Activated CD8-positive, alpha-beta memory T cell treated with anti-CD3 and anti-CD28 coated beads, Interleukin-2, amount 10 ng/mL, durations not matched to agents 7 days and 5 days (primary cell): ENCODE data around the gene GPD1L. TPM values are rescaled to one million over a fixed set of nuclear protein-coding genes. Genes with fewer than 3 reads are reported as not detected.
"Not testable (repeated sequence)": the region's sequence is repeated elsewhere in the genome, so short reads cannot be mapped to it uniquely, and the experiment has no call there.

ENCODE experiments used
- ATAC-seq: fragments of 150-1000 bp; cut with Tn5 transposase; one replicate; pipeline ENCODE4 v1.10.0; 2021; ENCODE audit warnings: moderate library complexity
- CTCF ChIA-PET: fragments of 350-600 bp; sonication (Branson Sonifier 250); formaldehyde crosslinking; loops from one replicate; lab custom pipeline; 2021; ENCODE audit warnings: antibody characterized with exemption; lab: Charles Lee
- DNase-seq: peaks from one replicate; pipeline ENCODE4 v3.0.0-alpha.2; 2020
- H3K27ac Mint-ChIP-seq: one replicate; pipeline ENCODE4 v1.8.0; 2021; ENCODE audit warnings: mild to moderate bottlenecking, mixed read lengths
- H3K27me3 Mint-ChIP-seq: one replicate; pipeline ENCODE4 v1.8.0; 2021; ENCODE audit warnings: mixed read lengths
- H3K36me3 Mint-ChIP-seq: one replicate; pipeline ENCODE4 v1.8.0; 2021; ENCODE audit warnings: mild to moderate bottlenecking, mixed read lengths
- H3K4me1 Mint-ChIP-seq: one replicate; pipeline ENCODE4 v1.8.0; 2021; ENCODE audit warnings: mixed read lengths
- H3K4me3 Mint-ChIP-seq: one replicate; pipeline ENCODE4 v1.8.0; 2021; ENCODE audit warnings: mild to moderate bottlenecking, moderate library complexity, mixed read lengths
- H3K9me3 Mint-ChIP-seq: one replicate; pipeline ENCODE4 v1.8.0; 2022; ENCODE audit warnings: low read depth, mixed read lengths
- total RNA-seq, 2 experiments: library from RNA; stranded (reverse); gene quantifications; one replicate each; pipeline ENCODE4 v1.2.3, GENCODE V29; 2021

The GPD1L gene
- total RNA-seq, 2 experiments from 2014 or later = 20.7 to 26.8 TPM

GRCh38 chr3:32113566-32113965 is 7.1 kb downstream of the GPD1L start:
- peak; percentile 54 for DNase-seq
- Mint-ChIP-seq H3K4me3 (no peak overlapping the region), H3K36me3 (peaks cover 33% of the 10 kb centered on the region), H3K9me3 (peaks cover 8% of the 10 kb centered on the region), H3K27ac (peak overlapping the region; percentile 95), H3K4me1 (peaks cover 57% of the 10 kb centered on the region), H3K27me3 (no peaks in the 10 kb centered on the region)
- ATAC-seq = peak; percentile 29
- CTCF ChIA-PET = interaction anchor here (2.1 kb wide), 1 partner anchor 94 kb away, joined by 7 read pairs; no protein-coding TSS in a partner anchor

GRCh38 chr3:32113981-32114545 is 7.6 kb downstream of the GPD1L start:
- H3K4me1 Mint-ChIP-seq = peaks cover 56% of the 10 kb centered on the region
- H3K4me3 Mint-ChIP-seq = peak overlapping the region; percentile 78
- peak overlapping the region; percentile 95 for H3K27ac Mint-ChIP-seq
- CTCF ChIA-PET = interaction anchor here (1.1 to 2.1 kb wide), 5 partner anchors 10 to 261 kb away, joined by 3 to 7 read pairs (median 3); no protein-coding TSS in a partner anchor
- peaks cover 8% of the 10 kb centered on the region for H3K9me3 Mint-ChIP-seq
- DNase-seq (no peak), ATAC-seq (peak; percentile 1)
- peaks cover 33% of the 10 kb centered on the region for H3K36me3 Mint-ChIP-seq
- no peaks in the 10 kb centered on the region for H3K27me3 Mint-ChIP-seq

GRCh38 chr3:32114546-32115386 is 8.3 kb downstream of the GPD1L start:
- CTCF ChIA-PET = interaction anchor here (1.1 to 2.1 kb wide), 5 partner anchors 11 to 260 kb away, joined by 3 to 7 read pairs (median 3); no protein-coding TSS in a partner anchor
- H3K27ac Mint-ChIP-seq = peak overlapping the region; percentile 95
- DNase-seq (peak; percentile 91), ATAC-seq (peak; percentile 76)
- H3K4me3 Mint-ChIP-seq = peak overlapping the region; percentile 78
- H3K27me3 Mint-ChIP-seq, H3K9me3 Mint-ChIP-seq: not testable (repeated sequence)
- H3K36me3 Mint-ChIP-seq = peaks cover 32% of the 10 kb centered on the region
- H3K4me1 Mint-ChIP-seq = peaks cover 51% of the 10 kb centered on the region

GRCh38 chr3:32117320-32117719 is 10.9 kb downstream of the GPD1L start:
- H3K4me3 Mint-ChIP-seq = no peak overlapping the region
- peaks cover 8% of the 10 kb centered on the region for H3K9me3 Mint-ChIP-seq
- H3K27ac Mint-ChIP-seq = no peak overlapping the region
- ATAC-seq = no peak
- peaks cover 22% of the 10 kb centered on the region for H3K36me3 Mint-ChIP-seq
- H3K27me3 Mint-ChIP-seq = no peaks in the 10 kb centered on the region
- H3K4me1 Mint-ChIP-seq = peaks cover 35% of the 10 kb centered on the region
- CTCF ChIA-PET = interaction anchor here (0.9 to 1.1 kb wide), 2 partner anchors 14 to 254 kb away, joined by 3 read pairs; no protein-coding TSS in a partner anchor
- DNase-seq = no peak

GRCh38 chr3:32118215-32118614 is 11.8 kb downstream of the GPD1L start:
- CTCF ChIA-PET = no interaction called here
- DNase-seq (no peak), ATAC-seq (no peak)
- Mint-ChIP-seq H3K4me1 (peaks cover 27% of the 10 kb centered on the region), H3K27ac (no peak overlapping the region), H3K9me3 (peaks cover 8% of the 10 kb centered on the region), H3K36me3 (peaks cover 21% of the 10 kb centered on the region), H3K4me3 (no peak overlapping the region), H3K27me3 (no peaks in the 10 kb centered on the region)

- H3K9me3 Mint-ChIP-seq = peaks cover 4% of the 10 kb centered on the region
- H3K27ac Mint-ChIP-seq = no peak overlapping the region
- H3K4me1 Mint-ChIP-seq = peaks cover 7% of the 10 kb centered on the region
- ATAC-seq (no peak), DNase-seq (no peak)
- H3K4me3 Mint-ChIP-seq = no peak overlapping the region
- CTCF ChIA-PET = no interaction called here
- H3K36me3 Mint-ChIP-seq = peaks cover 10% of the 10 kb centered on the region
- no peaks in the 10 kb centered on the region for H3K27me3 Mint-ChIP-seq
Observed at GRCh38 chr3:32120471-32120870, 14.1 kb downstream of the GPD1L start.

GRCh38 chr3:32121137-32121536 is 14.7 kb downstream of the GPD1L start:
- ATAC-seq (no peak), DNase-seq (no peak)
- Mint-ChIP-seq H3K9me3 (peaks cover 4% of the 10 kb centered on the region), H3K27ac (no peak overlapping the region), H3K4me3 (no peak overlapping the region), H3K36me3 (peaks cover 10% of the 10 kb centered on the region), H3K27me3 (no peaks in the 10 kb centered on the region), H3K4me1 (peaks cover 9% of the 10 kb centered on the region)
- CTCF ChIA-PET = no interaction called here

- H3K27me3 Mint-ChIP-seq = no peaks in the 10 kb centered on the region
- CTCF ChIA-PET = no interaction called here
- peaks cover 7% of the 10 kb centered on the region for H3K4me1 Mint-ChIP-seq
- ATAC-seq = no peak
- H3K36me3 Mint-ChIP-seq = peaks cover 6% of the 10 kb centered on the region
- no peaks in the 10 kb centered on the region for H3K9me3 Mint-ChIP-seq
- DNase-seq = no peak
- H3K4me3 Mint-ChIP-seq = no peak overlapping the region
- H3K27ac Mint-ChIP-seq = no peak overlapping the region
Observed at GRCh38 chr3:32123620-32124019, 17.2 kb downstream of the GPD1L start.

GRCh38 chr3:32125012-32125411 is 18.6 kb downstream of the GPD1L start:
- Mint-ChIP-seq H3K9me3 (no peaks in the 10 kb centered on the region), H3K27ac (no peak overlapping the region), H3K36me3 (peaks cover 9% of the 10 kb centered on the region), H3K4me3 (no peak overlapping the region), H3K4me1 (peaks cover 12% of the 10 kb centered on the region), H3K27me3 (no peaks in the 10 kb centered on the region)
- DNase-seq (no peak), ATAC-seq (no peak)
- CTCF ChIA-PET = no interaction called here

GRCh38 chr3:32126305-32127015 is 20.0 kb downstream of the GPD1L start:
- ATAC-seq (no peak), DNase-seq (no peak)
- no peak overlapping the region for H3K27ac Mint-ChIP-seq
- H3K36me3 Mint-ChIP-seq = peaks cover 14% of the 10 kb centered on the region
- H3K9me3 Mint-ChIP-seq = no peaks in the 10 kb centered on the region
- no peaks in the 10 kb centered on the region for H3K27me3 Mint-ChIP-seq
- no peak overlapping the region for H3K4me3 Mint-ChIP-seq
- CTCF ChIA-PET = no interaction called here
- H3K4me1 Mint-ChIP-seq = peaks cover 16% of the 10 kb centered on the region

- H3K36me3 Mint-ChIP-seq = peaks cover 15% of the 10 kb centered on the region
- no peaks in the 10 kb centered on the region for H3K27me3 Mint-ChIP-seq
- no peaks in the 10 kb centered on the region for H3K9me3 Mint-ChIP-seq
- no peak for ATAC-seq
- DNase-seq = no peak
- H3K4me3 Mint-ChIP-seq = no peak overlapping the region
- CTCF ChIA-PET = no interaction called here
- peaks cover 16% of the 10 kb centered on the region for H3K4me1 Mint-ChIP-seq
- no peak overlapping the region for H3K27ac Mint-ChIP-seq
Observed at GRCh38 chr3:32127219-32127826, 20.9 kb downstream of the GPD1L start.

- no peaks in the 10 kb centered on the region for H3K27me3 Mint-ChIP-seq
- H3K4me3 Mint-ChIP-seq = no peak overlapping the region
- H3K4me1 Mint-ChIP-seq = peaks cover 16% of the 10 kb centered on the region
- H3K36me3 Mint-ChIP-seq = peaks cover 15% of the 10 kb centered on the region
- CTCF ChIA-PET = no interaction called here
- H3K27ac Mint-ChIP-seq = no peak overlapping the region
- DNase-seq = no peak
- H3K9me3 Mint-ChIP-seq = no peaks in the 10 kb centered on the region
- ATAC-seq = no peak
Observed at GRCh38 chr3:32128936-32129335, 22.5 kb downstream of the GPD1L start.

GRCh38 chr3:32129832-32130231 is 23.4 kb downstream of the GPD1L start:
- Mint-ChIP-seq H3K36me3 (peaks cover 15% of the 10 kb centered on the region), H3K27me3 (no peaks in the 10 kb centered on the region), H3K4me3 (no peak overlapping the region), H3K4me1 (peaks cover 16% of the 10 kb centered on the region), H3K9me3 (no peaks in the 10 kb centered on the region), H3K27ac (no peak overlapping the region)
- ATAC-seq (no peak), DNase-seq (no peak)
- CTCF ChIA-PET = no interaction called here
